ENCODE results near the gene UCK2. TPM values are rescaled to one million over a fixed set of nuclear protein-coding genes. Genes with fewer than 3 reads are reported as not detected.

The UCK2 gene
- total and polyA plus RNA-seq, 9 of the 15 experiments (the other 6 are each of a cell fraction or from before 2014, with no cell fraction given): 71.6 to 145 (median 95.8) TPM

- TF ChIP-seq MTA2 (IDR thresholded peaks at IDR 0.05; ENCODE audit: low read depth) (no peak), JUND (IDR thresholded peaks at IDR 0.05; ENCODE audit: borderline replicate concordance, low read depth, low read length) (no peak), JUND (tag; IDR thresholded peaks at IDR 0.05; ENCODE audit: borderline replicate concordance, low read depth, low read length) (no peak), LARP7 (IDR thresholded peaks at IDR 0.05) (no peak), GATA2 (CRISPR knock-in tag; IDR thresholded peaks at IDR 0.05) (no peak), RNF219 (CRISPR knock-in tag; IDR thresholded peaks at IDR 0.05) (no peak), MCM2 (IDR thresholded peaks at IDR 0.05; ENCODE audit: low read depth) (no peak), AFF4 (CRISPR knock-in tag; IDR thresholded peaks at IDR 0.05) (no peak), ZNF507 (tag; conservative IDR thresholded peaks at IDR 0.05) (no peak)
Observed at GRCh38 chr1:165924117-165924516, 96.7 kb downstream of the UCK2 start (continued).

Measured in K562 (cell line).